GM10248 (cell line): ENCODE data around the gene OCA2.
"Not testable (repeated sequence)": the region's sequence is repeated elsewhere in the genome, so short reads cannot be mapped to it uniquely, and the experiment has no call there.

ENCODE experiments used
- CTCF ChIA-PET: fragments of 300-600 bp; sonication (Branson Sonifier 250); formaldehyde crosslinking; extraction: SDS; loops from one replicate; lab custom pipeline; 2021; ENCODE audit warnings: antibody characterized with exemption; lab: Yijun Ruan, JAX
- POLR2A ChIA-PET: fragments of 350-650 bp; sonication (Branson Sonifier 250); formaldehyde crosslinking; extraction: SDS; loops from one replicate; lab custom pipeline; 2020; ENCODE audit warnings: antibody characterized with exemption; lab: Yijun Ruan, JAX
- DNase-seq: peaks from one replicate; pipeline ENCODE4 v3.0.0; 2012; ENCODE audit errors: extremely low spot score
- CTCF ChIP-seq: IDR thresholded peaks from 2 replicates; pipeline ENCODE4 v1.5.1; 2012; ENCODE audit warnings: mild to moderate bottlenecking, low read depth; ENCODE audit errors: extremely low read depth, missing control alignments, control extremely low read depth

Gene OCA2

GRCh38 chr15:28098766-28099554 is at the start of gene OCA2:
OCA2 (minus strand) TSS chr15:28099315; CDS start chr15:28081874, 17,441 bp downstream.
- CTCF ChIA-PET, result interaction anchor here (1.2 to 2.0 kb wide), 2 partner anchors 14 to 15 kb away, joined by 4 to 5 read pairs; no protein-coding TSS in a partner anchor
- POLR2A ChIA-PET, result no interaction called here
- DNase-seq, result no peak
- TF ChIP-seq CTCF, result no peak

GRCh38 chr15:28147801-28148200 is 48.7 kb upstream of the OCA2 start:
- CTCF ChIA-PET, result no interaction called here
- POLR2A ChIA-PET, result no interaction called here
- DNase-seq, result no peak
- no peak for TF ChIP-seq CTCF

- DNase-seq, POLR2A ChIA-PET: not testable (repeated sequence)
- CTCF ChIA-PET, result interaction anchor here (1.5 to 6.0 kb wide), 2 partner anchors 20 to 26 kb away, joined by 4 to 30 read pairs; no protein-coding TSS in a partner anchor
Observed at GRCh38 chr15:28145419-28145818, 46.3 kb upstream of the OCA2 start.

GRCh38 chr15:28140062-28140461 is 40.9 kb upstream of the OCA2 start:
- POLR2A ChIA-PET, result no interaction called here
- no peak for DNase-seq
- CTCF ChIA-PET, result no interaction called here
- TF ChIP-seq CTCF, result no peak

- CTCF ChIA-PET, result interaction anchor here (2.0 kb wide), 1 partner anchor 11 kb away, joined by 11 read pairs; no protein-coding TSS in a partner anchor
- DNase-seq, result not testable (repeated sequence)
- POLR2A ChIA-PET, result interaction anchor here (0.6 kb wide), 1 partner anchor 159 kb away, joined by 3 read pairs; no protein-coding TSS in a partner anchor
Observed at GRCh38 chr15:28137408-28138039, 38.4 kb upstream of the OCA2 start.

GRCh38 chr15:28136236-28136904 is 37.3 kb upstream of the OCA2 start:
- DNase-seq, CTCF ChIA-PET, POLR2A ChIA-PET: not testable (repeated sequence)

GRCh38 chr15:28133281-28133680 is 34.2 kb upstream of the OCA2 start:
- no peak for DNase-seq
- ChIA-PET POLR2A (no interaction called here), CTCF (interaction anchor here (1.8 kb wide), 1 partner anchor 8 kb away, joined by 8 read pairs; no protein-coding TSS in a partner anchor)
- no peak for TF ChIP-seq CTCF
